ENCODE measurements around the gene PAGR1. TPM values are rescaled to one million over a fixed set of nuclear protein-coding genes. Genes with fewer than 3 reads are reported as not detected.

PAGR1 gene
- total RNA-seq, 1 donor from 2014 or later, result 23.6 TPM

DNA sequence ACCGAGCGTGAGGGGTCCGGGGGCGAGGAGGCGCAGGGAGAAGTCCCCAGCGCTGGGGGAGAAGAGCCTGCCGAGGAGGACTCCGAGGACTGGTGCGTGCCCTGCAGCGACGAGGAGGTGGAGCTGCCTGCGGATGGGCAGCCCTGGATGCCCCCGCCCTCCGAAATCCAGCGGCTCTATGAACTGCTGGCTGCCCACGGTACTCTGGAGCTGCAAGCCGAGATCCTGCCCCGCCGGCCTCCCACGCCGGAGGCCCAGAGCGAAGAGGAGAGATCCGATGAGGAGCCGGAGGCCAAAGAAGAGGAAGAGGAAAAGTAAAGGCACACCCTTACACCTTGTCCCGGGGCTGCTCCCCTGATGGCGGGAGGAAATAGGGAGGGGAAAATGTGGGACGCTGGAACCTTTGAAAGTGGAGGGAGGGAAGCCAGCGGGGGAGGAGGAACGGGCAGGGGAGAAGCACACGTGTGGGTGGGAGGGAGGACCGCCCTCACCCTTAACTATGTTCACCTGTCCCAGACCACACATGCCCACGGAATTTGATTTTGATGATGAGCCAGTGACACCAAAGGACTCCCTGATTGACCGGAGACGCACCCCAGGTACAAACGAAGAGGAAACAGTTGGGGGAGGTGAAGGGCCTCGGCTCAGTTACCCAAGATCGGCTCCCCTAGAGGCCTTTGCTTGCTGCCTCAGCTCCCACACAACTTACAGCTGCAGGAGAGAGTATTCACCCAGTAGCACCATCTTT, 916 bp downstream of the PAGR1 start:
- TF ChIP-seq POLR2AphosphoS5 (IDR thresholded peaks at IDR 0.05; ENCODE audit: insufficient read depth in 1 of 2, low read depth in 1 of 2) (no peak), POLR2A (IDR thresholded peaks at IDR 0.05) (peak in 1 of 2 donors; percentile 22)
- DNase-seq (ENCODE audit: extremely low spot score in 2 of 2), result peak in 1 of 2 donors; percentile 89
- Histone ChIP-seq H3K27ac (peak overlapping the region; percentile 94), H3K27me3 (no peaks in the 10 kb centered on the region), H3K4me1 (peaks cover 84% of the 10 kb centered on the region), H3K36me3 (peaks cover 0 to 5% of the 10 kb centered on the region in 2 donors), H3K4me3 (peak overlapping the region; percentile 70), H3K9me3 (no peaks in the 10 kb centered on the region)
- intact Hi-C loops (cut with DNase I), result no loop called here

DNA sequence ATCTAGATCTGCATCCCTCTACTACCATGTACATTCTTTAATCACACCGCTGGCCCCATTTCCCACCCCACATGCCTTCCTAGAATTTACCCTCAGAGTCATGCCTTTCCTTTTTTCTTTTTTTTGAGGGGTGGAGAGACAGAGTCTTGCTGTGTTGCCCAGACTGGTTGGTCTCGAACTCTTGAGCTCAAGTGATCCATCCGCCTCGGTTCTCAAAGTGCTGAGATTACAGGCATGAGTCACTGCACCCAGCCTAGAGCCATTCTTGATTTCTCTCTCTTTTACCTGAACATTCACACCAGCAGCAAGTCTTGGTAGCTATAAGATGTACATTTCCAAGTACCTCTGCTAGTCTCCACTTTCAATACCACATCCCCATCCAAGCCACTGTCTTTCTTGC, 2.1 kb downstream of the PAGR1 start:
- H3K4me3 ChIP-seq, result no peak overlapping the region
- intact Hi-C loops (cut with DNase I), result no loop called here
- no peak overlapping the region for H3K27ac ChIP-seq
- H3K36me3 ChIP-seq, result peaks cover 0 to 5% of the 10 kb centered on the region in 2 donors
- H3K4me1 ChIP-seq, result peaks cover 84% of the 10 kb centered on the region
- no peaks in the 10 kb centered on the region for H3K9me3 ChIP-seq
- TF ChIP-seq, protein P1, sequence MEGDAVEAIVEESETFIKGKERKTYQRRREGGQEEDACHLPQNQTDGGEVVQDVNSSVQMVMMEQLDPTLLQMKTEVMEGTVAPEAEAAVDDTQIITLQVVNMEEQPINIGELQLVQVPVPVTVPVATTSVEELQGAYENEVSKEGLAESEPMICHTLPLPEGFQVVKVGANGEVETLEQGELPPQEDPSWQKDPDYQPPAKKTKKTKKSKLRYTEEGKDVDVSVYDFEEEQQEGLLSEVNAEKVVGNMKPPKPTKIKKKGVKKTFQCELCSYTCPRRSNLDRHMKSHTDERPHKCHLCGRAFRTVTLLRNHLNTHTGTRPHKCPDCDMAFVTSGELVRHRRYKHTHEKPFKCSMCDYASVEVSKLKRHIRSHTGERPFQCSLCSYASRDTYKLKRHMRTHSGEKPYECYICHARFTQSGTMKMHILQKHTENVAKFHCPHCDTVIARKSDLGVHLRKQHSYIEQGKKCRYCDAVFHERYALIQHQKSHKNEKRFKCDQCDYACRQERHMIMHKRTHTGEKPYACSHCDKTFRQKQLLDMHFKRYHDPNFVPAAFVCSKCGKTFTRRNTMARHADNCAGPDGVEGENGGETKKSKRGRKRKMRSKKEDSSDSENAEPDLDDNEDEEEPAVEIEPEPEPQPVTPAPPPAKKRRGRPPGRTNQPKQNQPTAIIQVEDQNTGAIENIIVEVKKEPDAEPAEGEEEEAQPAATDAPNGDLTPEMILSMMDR (IDR thresholded peaks at IDR 0.05), result no peak
- TF ChIP-seq POLR2A (IDR thresholded peaks at IDR 0.05) (no peak), POLR2AphosphoS5 (IDR thresholded peaks at IDR 0.05; ENCODE audit: insufficient read depth in 1 of 2, low read depth in 1 of 2) (no peak)
- DNase-seq (ENCODE audit: extremely low spot score in 2 of 2), result no peak
- H3K27me3 ChIP-seq, result no peaks in the 10 kb centered on the region

DNA sequence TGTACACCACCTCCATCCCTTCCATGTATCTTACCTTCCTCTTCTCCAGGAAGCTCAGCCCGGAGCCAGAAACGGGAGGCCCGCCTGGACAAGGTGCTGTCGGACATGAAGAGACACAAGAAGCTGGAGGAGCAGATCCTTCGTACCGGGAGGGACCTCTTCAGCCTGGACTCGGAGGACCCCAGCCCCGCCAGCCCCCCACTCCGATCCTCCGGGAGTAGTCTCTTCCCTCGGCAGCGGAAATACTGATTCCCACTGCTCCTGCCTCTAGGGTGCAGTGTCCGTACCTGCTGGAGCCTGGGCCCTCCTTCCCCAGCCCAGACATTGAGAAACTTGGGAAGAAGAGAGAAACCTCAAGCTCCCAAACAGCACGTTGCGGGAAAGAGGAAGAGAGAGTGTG, 3.6 kb downstream of the PAGR1 start:
- no peaks in the 10 kb centered on the region for H3K27me3 ChIP-seq
- no peaks in the 10 kb centered on the region for H3K9me3 ChIP-seq
- H3K36me3 ChIP-seq, result peaks cover 0 to 5% of the 10 kb centered on the region in 2 donors
- no peak for DNase-seq (ENCODE audit: extremely low spot score in 2 of 2)
- H3K4me1 ChIP-seq, result peaks cover 84% of the 10 kb centered on the region
- TF ChIP-seq POLR2AphosphoS5 (IDR thresholded peaks at IDR 0.05; ENCODE audit: insufficient read depth in 1 of 2, low read depth in 1 of 2) (no peak), POLR2A (IDR thresholded peaks at IDR 0.05) (no peak)
- TF ChIP-seq, protein P1 (IDR thresholded peaks at IDR 0.05), result no peak
- peak overlapping the region; percentile 93 for H3K27ac ChIP-seq
- intact Hi-C loops (cut with DNase I), result no loop called here
- no peak overlapping the region for H3K4me3 ChIP-seq

DNA sequence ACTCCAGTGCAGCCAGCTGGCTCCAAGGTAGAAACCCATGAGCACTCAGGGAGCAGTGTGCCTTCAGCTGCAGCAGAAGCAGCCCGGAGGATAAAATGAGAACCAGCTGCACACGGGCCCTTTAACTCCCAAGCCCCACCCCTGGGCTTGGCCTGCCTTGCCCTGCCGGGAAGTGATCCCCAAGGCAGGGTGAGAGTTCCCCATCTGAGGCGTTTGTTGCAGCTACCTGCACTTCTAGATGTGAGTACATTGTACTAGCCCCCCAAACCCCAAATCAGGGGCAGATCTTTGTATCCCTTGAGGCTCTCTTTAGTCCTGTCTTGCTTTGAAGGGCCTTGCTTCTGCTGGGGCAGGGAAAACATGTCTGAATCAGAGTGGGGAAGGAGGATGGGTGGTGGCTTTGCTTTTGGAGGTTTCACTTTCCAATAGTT, 4.3 kb downstream of the PAGR1 start, which contains the start of gene MVP:
TSS of gene MVP (plus strand) at position 192 of the 431 bp plus-strand sequence. CDS start 10,088 bp downstream, outside the sequence.
- intact Hi-C loops (cut with DNase I), result no loop called here
- Histone ChIP-seq H3K27me3 (no peaks in the 10 kb centered on the region), H3K4me1 (peaks cover 84% of the 10 kb centered on the region), H3K36me3 (peaks cover 0 to 5% of the 10 kb centered on the region in 2 donors), H3K27ac (peak within 1 kb of the TSS; percentile 93), H3K4me3 (peak within 1 kb of the TSS; percentile 65 to 67), H3K9me3 (no peaks in the 10 kb centered on the region)
- peak in 1 of 2 donors; percentile 90 for DNase-seq (ENCODE audit: extremely low spot score in 2 of 2)
- TF ChIP-seq POLR2AphosphoS5 (IDR thresholded peaks at IDR 0.05; ENCODE audit: insufficient read depth in 1 of 2, low read depth in 1 of 2) (peak; percentile 76 to 82), POLR2A (IDR thresholded peaks at IDR 0.05) (no peak)

DNA sequence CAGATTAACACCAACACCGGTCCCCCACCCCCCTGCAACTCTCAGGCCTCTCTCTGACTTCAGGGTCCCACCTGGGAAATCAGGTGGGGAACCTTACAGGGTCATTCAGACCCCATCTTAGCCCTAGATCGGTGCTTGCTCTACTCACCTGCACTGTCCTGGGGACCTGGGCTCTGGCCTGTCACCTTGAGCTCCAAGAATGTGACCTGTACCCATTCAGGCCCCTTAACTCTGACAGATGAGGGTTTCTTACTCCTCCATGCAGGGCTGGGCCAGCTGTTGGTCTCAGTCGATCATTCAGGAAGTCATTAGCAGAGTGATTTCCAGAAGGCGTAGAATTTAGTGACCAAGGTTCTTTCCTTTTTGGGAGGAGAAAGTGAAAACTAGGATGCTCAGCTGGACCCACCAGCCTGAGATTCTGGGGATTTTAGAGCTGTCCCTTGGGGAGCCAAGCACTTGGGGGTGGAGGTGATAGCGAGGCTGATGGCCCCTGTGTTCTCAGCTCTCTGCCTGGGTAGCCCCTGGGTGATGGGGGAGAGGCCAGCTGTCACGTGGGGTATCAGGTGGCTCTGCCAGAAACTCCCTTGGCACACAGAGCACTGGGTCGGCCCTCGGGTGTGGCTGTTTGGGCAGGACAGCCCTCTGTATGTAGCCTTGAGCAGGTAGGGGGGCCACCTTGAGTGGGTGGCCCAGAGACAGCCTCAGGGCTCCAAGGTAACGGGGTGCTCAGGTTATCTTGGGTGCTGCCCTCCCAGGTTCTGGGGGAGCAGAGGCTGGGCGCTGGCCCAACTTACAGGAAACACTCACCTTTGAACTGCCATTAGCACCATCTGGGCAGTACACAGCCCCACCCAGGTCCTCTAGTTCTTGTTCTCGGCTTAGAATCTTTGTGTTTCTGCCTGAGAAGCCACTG, 5.0 kb downstream of the PAGR1 start:
- Histone ChIP-seq H3K4me1 (peaks cover 89% of the 10 kb centered on the region), H3K36me3 (peaks cover 0 to 5% of the 10 kb centered on the region in 2 donors), H3K9me3 (no peaks in the 10 kb centered on the region), H3K4me3 (peak overlapping the region; percentile 65 to 67), H3K27me3 (no peaks in the 10 kb centered on the region), H3K27ac (peak overlapping the region; percentile 93)
- intact Hi-C loops (cut with DNase I), result no loop called here
- peak in 1 of 2 donors; percentile 88 for DNase-seq (ENCODE audit: extremely low spot score in 2 of 2)
- TF ChIP-seq, protein P1 (IDR thresholded peaks at IDR 0.05), result no peak
- TF ChIP-seq POLR2AphosphoS5 (IDR thresholded peaks at IDR 0.05; ENCODE audit: insufficient read depth in 1 of 2, low read depth in 1 of 2), result peak in 1 of 2 donors; percentile 57

All from vagina (tissue), 2 donors.